H1 (cell line): ENCODE results near the gene ADAMTS17. TPM values are rescaled to one million over a fixed set of nuclear protein-coding genes. Genes with fewer than 3 reads are reported as not detected.

Experiments used
- CTCF ChIA-PET: fragments of 300-600 bp; sonication (Branson Sonifier 250); formaldehyde crosslinking; loops from one replicate; lab custom pipeline; 2021; ENCODE audit not compliant: partially characterized antibody; lab: Charles Lee
- POLR2A ChIA-PET: fragments of 300-600 bp; sonication (Branson Sonifier 250); formaldehyde crosslinking; loops from one replicate; lab custom pipeline; 2021; ENCODE audit warnings: inconsistent platforms; ENCODE audit not compliant: partially characterized antibody; lab: Charles Lee
- DNase-seq, 2 experiments: peaks; one replicate each; pipeline versions ENCODE4 v3.0.0 to v3.0.0-alpha.2; 2010 to 2022; ENCODE audit warnings: low spot score in 2 of 2, low read depth in 1 of 2, mixed read lengths in 1 of 2
- FAIRE-seq: peaks from 2 replicates; lab custom pipeline; 2011; peaks lifted over from hg19 to GRCh38; lab: Jason Lieb, UNC
- H2AFZ ChIP-seq: 2 replicates; pipeline ENCODE4 v1.8.1; 2012; ENCODE audit warnings: low read length, inconsistent platforms
- H2AK5ac ChIP-seq: 2 replicates; pipeline ENCODE4 v1.6.1; 2013; ENCODE audit warnings: low read depth, low read length
- H2BK120ac ChIP-seq: replicated peaks from 2 replicates; pipeline ENCODE3; 2013; ENCODE audit warnings: low read depth, low read length, inconsistent platforms
- H2BK12ac ChIP-seq: 2 replicates; pipeline ENCODE4 v1.6.1; 2013; ENCODE audit warnings: low read depth, low read length
- H2BK15ac ChIP-seq: 2 replicates; pipeline ENCODE4 v1.6.1; 2013; ENCODE audit warnings: low read length
- H2BK20ac ChIP-seq: 2 replicates; pipeline ENCODE4 v1.6.1; 2013; ENCODE audit warnings: low read length
- H2BK5ac ChIP-seq: 2 replicates; pipeline ENCODE4 v1.6.1; 2013; ENCODE audit warnings: low read depth, low read length
- H3K14ac ChIP-seq: 2 replicates; pipeline ENCODE4 v1.6.1; 2013; ENCODE audit warnings: inconsistent platforms; ENCODE audit not compliant: insufficient read length
- H3K18ac ChIP-seq: 2 replicates; pipeline ENCODE4 v1.6.1; 2013; ENCODE audit warnings: low read length; ENCODE audit errors: extremely low read depth
- H3K23ac ChIP-seq: 2 replicates; pipeline ENCODE4 v1.6.1; 2013; ENCODE audit warnings: inconsistent platforms; ENCODE audit not compliant: insufficient read length
- H3K23me2 ChIP-seq: 2 replicates; pipeline ENCODE4 v1.6.1; 2013; ENCODE audit warnings: low read depth, low read length
- H3K27ac ChIP-seq: 2 replicates; pipeline ENCODE4 v1.6.1; 2011; ENCODE audit warnings: low read depth, low read length, inconsistent platforms
- H3K27me3 ChIP-seq, 4 experiments: replicated peaks in 1 of 4; 1 replicate in 1 of 4; 2 replicates in 3 of 4; pipeline versions ENCODE4 v1.6.1 to v1.8.1; 2011 to 2013; ENCODE audit warnings: low read length in 3 of 4, mild to moderate bottlenecking in 3 of 4, inconsistent platforms in 2 of 4, mixed read lengths in 2 of 4, moderate library complexity in 1 of 4; ENCODE audit not compliant: control insufficient read depth in 3 of 4, insufficient read depth in 3 of 4; ENCODE audit errors: extremely low read depth in 1 of 4
- H3K36me3 ChIP-seq, 4 experiments: 2 replicates each; pipeline versions ENCODE4 v1.6.1 to v1.8.1; 2011 to 2013; ENCODE audit warnings: mild to moderate bottlenecking in 4 of 4, low read length in 3 of 4, moderate library complexity in 2 of 4, control low read depth in 1 of 4, inconsistent platforms in 1 of 4; ENCODE audit not compliant: insufficient read depth in 4 of 4, control insufficient read depth in 2 of 4
- H3K4ac ChIP-seq: replicated peaks from 2 replicates; pipeline ENCODE3; 2013; ENCODE audit warnings: low read length, low read depth, mixed read lengths, inconsistent platforms; ENCODE audit not compliant: insufficient read length
- H3K4me1 ChIP-seq, 4 experiments: replicated peaks in 1 of 4; 1 replicate in 1 of 4; 2 replicates in 3 of 4; pipeline versions ENCODE4 v1.6.1 to v1.8.1; 2011 to 2013; ENCODE audit warnings: low read length in 3 of 4, inconsistent platforms in 2 of 4, mixed read lengths in 1 of 4; ENCODE audit not compliant: insufficient read depth in 4 of 4, control insufficient read depth in 3 of 4
- H3K4me2 ChIP-seq, 2 experiments: 2 replicates each; pipeline versions ENCODE4 v1.6.1 to v1.8.1; 2011 to 2013; ENCODE audit warnings: low read depth in 2 of 2, low read length in 2 of 2, control low read depth in 1 of 2, inconsistent platforms in 1 of 2, mild to moderate bottlenecking in 1 of 2; ENCODE audit not compliant: insufficient read depth in 1 of 2
- H3K4me3 ChIP-seq, 4 experiments: fragments of 200-600, 300-600 bp in 1 of 4; sonication (generic), shearing (Covaris generic), sonication (Bioruptor Twin) in 1 of 4; 2 replicates each; pipeline versions ENCODE4 v1.5.1 to v1.8.1; 2011 to 2016; ENCODE audit warnings: low read length in 4 of 4, low read depth in 3 of 4, control low read depth in 2 of 4, inconsistent platforms in 2 of 4, mild to moderate bottlenecking in 2 of 4, mixed read lengths in 1 of 4, moderate library complexity in 1 of 4; ENCODE audit not compliant: insufficient read depth in 2 of 4; ENCODE audit errors: extremely low read depth in 1 of 4
- H3K56ac ChIP-seq: replicated peaks from 2 replicates; pipeline ENCODE3; 2013; ENCODE audit warnings: low read depth, mild to moderate bottlenecking, mixed read lengths, low read length, inconsistent platforms; ENCODE audit not compliant: insufficient read length
- H3K79me1 ChIP-seq: 2 replicates; pipeline ENCODE4 v1.6.1; 2013; ENCODE audit warnings: low read depth, low read length, control low read depth
- H3K79me2 ChIP-seq, 2 experiments: 2 replicates each; pipeline versions ENCODE4 v1.6.1 to v1.8.1; 2012 to 2013; ENCODE audit warnings: low read length in 2 of 2, mild to moderate bottlenecking in 2 of 2, inconsistent platforms in 1 of 2; ENCODE audit not compliant: insufficient read depth in 2 of 2, control insufficient read depth in 1 of 2
- H3K9ac ChIP-seq, 4 experiments: replicated peaks in 1 of 4; 1 replicate in 1 of 4; 2 replicates in 3 of 4; pipeline versions ENCODE4 v1.6.1 to v1.8.1; 2011 to 2013; ENCODE audit warnings: low read depth in 3 of 4, low read length in 3 of 4, control low read depth in 2 of 4, mild to moderate bottlenecking in 2 of 4, moderate library complexity in 2 of 4, inconsistent platforms in 1 of 4; ENCODE audit errors: extremely low read depth in 1 of 4
- H3K9me3 ChIP-seq, 2 experiments: 2 replicates each; pipeline versions ENCODE4 v1.6.1 to v1.8.1; 2012 to 2013; ENCODE audit warnings: mild to moderate bottlenecking in 2 of 2, moderate library complexity in 2 of 2, control low read depth in 1 of 2, inconsistent platforms in 1 of 2, low read depth in 1 of 2, low read length in 1 of 2, mixed read lengths in 1 of 2; ENCODE audit not compliant: insufficient read depth in 2 of 2
- H4K20me1 ChIP-seq, 2 experiments: replicated peaks in 1 of 2; 2 replicates each; pipeline versions ENCODE3 to v1.8.1; 2011 to 2013; ENCODE audit warnings: inconsistent platforms in 2 of 2, low read length in 2 of 2, mild to moderate bottlenecking in 1 of 2; ENCODE audit not compliant: insufficient read depth in 2 of 2, control insufficient read depth in 1 of 2
- H4K5ac ChIP-seq: 2 replicates; pipeline ENCODE4 v1.6.1; 2013; ENCODE audit warnings: low read length, low read depth, mixed read lengths, inconsistent platforms; ENCODE audit not compliant: insufficient read length
- H4K8ac ChIP-seq: 2 replicates; pipeline ENCODE4 v1.8.0; 2013; ENCODE audit warnings: mild to moderate bottlenecking, moderate library complexity, low read length, inconsistent platforms; ENCODE audit not compliant: insufficient read depth; ENCODE audit errors: extremely low read depth
- H4K91ac ChIP-seq: replicated peaks from 2 replicates; pipeline ENCODE3; 2013; ENCODE audit warnings: low read length, mixed read lengths, inconsistent platforms; ENCODE audit not compliant: insufficient read length
- ASH2L ChIP-seq: fragments of 200-600, 300-600 bp; sonication (generic); IDR thresholded peaks from one replicate; pipeline ENCODE4 v1.7.1; 2017; ENCODE audit warnings: low read length
- SP1 ChIP-seq: IDR thresholded peaks from 2 replicates; pipeline ENCODE4 v1.6.1; 2011; ENCODE audit warnings: low read depth, low read length
- WGBS, 2 experiments: shearing (Covaris generic) in 1 of 2; methylation state at CpG; one replicate each; pipeline versions ENCODE4 v1.1.6 to v1.1.7; 2013 to 2015; ENCODE audit warnings: low lambda C conversion rate in 2 of 2, mixed read lengths in 2 of 2, inconsistent platforms in 1 of 2, low coverage in 1 of 2, missing lambda C conversion rate in 1 of 2; ENCODE audit not compliant: insufficient replicate concordance in 2 of 2, insufficient coverage in 1 of 2, insufficient read length in 1 of 2; ENCODE audit errors: extremely low coverage in 1 of 2, missing lambda C conversion rate in 1 of 2; 5-methylcytosine and 5-hydroxymethylcytosine counted together
- polyA plus RNA-seq, 7 experiments: library from polyadenylated mRNA; depleted of rRNA in 3 of 7; stranded (reverse) in 5 of 7; unstranded in 2 of 7; fragments of >200 nt in 5 of 7; fragments of 200-250 nt in 2 of 7; gene quantifications; 1 replicate in 5 of 7; 2 replicates in 1 of 7; 4 replicates in 1 of 7; pipeline versions ENCODE4 v1.2.1 to v1.2.3, GENCODE V29; 2011 to 2013; ENCODE audit warnings: missing spikeins in 2 of 7, mixed read lengths in 2 of 7
- total RNA-seq: library from RNA; stranded (reverse); fragmentation: NEBNext Ultra II Directional; extraction: Animal tissue kit (Norgen Biotek cat#: 25700); gene quantifications from 2 replicates; pipeline ENCODE4 v1.2.1, GENCODE V29; 2021

The ADAMTS17 gene
- total and polyA plus RNA-seq, 2 of the 8 experiments (the other 6 are each of a cell fraction or from before 2014, with no cell fraction given) = 0.51 to 1.7 TPM

DNA sequence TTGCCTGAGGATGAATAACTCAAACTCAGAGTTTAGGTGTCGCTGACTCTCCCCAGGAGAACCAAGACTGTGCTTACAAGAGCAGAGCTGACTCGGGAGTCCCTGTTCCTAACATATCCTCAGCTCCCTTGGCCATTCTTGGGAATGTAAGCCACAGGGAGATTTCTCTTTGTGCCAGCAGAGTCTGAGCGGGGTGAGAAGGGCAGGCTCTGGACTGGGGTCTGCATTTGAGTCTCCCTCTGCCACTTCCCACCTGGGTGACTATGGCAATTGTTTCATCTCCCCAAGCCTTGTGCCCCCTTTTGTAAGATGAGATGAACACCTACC lies 126.0 kb downstream of the ADAMTS17 start:
- whole genome bisulfite sequencing, 2 experiments = 90% methylated on average over 3 of the region's 3 CpGs; no CpG with 5 or more reads in 1 of the 2 experiments

More for the DNA sequence above, 126.0 kb downstream of the ADAMTS17 start:
- Histone ChIP-seq H2AFZ (no peak overlapping the region), H2BK5ac (no peak overlapping the region), H4K91ac (no peak overlapping the region), H3K4me3 (no peak overlapping the region), H3K79me1 (no peaks in the 10 kb centered on the region), H3K23ac (no peak overlapping the region), H2BK12ac (no peak overlapping the region), H3K27me3 (no peaks in the 10 kb centered on the region), H2AK5ac (no peak overlapping the region), H3K27ac (no peak overlapping the region), H2BK120ac (no peak overlapping the region)
- CTCF ChIA-PET = interaction anchor here (1.0 to 1.3 kb wide), 3 partner anchors 30 to 125 kb away, joined by 3 read pairs; no protein-coding TSS in a partner anchor
- no peak for FAIRE-seq
- TF ChIP-seq ASH2L (no peak), SP1 (no peak)
- TF ChIP-seq, all 59 proteins: peak for 0
- H3K36me3 ChIP-seq = no peaks in the 10 kb centered on the region
- H2BK15ac ChIP-seq = no peak overlapping the region
- no peaks in the 10 kb centered on the region for H3K23me2 ChIP-seq
- no peaks in the 10 kb centered on the region for H3K79me2 ChIP-seq
- H3K9me3 ChIP-seq = no peaks in the 10 kb centered on the region
- no peak overlapping the region for H3K56ac ChIP-seq
- no peak overlapping the region for H3K9ac ChIP-seq
- no peak overlapping the region for H3K4me2 ChIP-seq
- H4K5ac ChIP-seq = no peak overlapping the region
- H3K4me1 ChIP-seq = peaks cover 0 to 3% (median 1%) of the 10 kb centered on the region in 4 experiments; a peak in 2 of 7 replicates
- H3K4ac ChIP-seq = no peak overlapping the region
- H4K20me1 ChIP-seq = no peaks in the 10 kb centered on the region
- H3K14ac ChIP-seq = no peak overlapping the region
- DNase-seq = no peak
- POLR2A ChIA-PET = no interaction called here
- H4K8ac ChIP-seq = no peak overlapping the region
- H3K18ac ChIP-seq = no peak overlapping the region
- H2BK20ac ChIP-seq = no peak overlapping the region
